NCI-H2029 (cell line): ENCODE data around the gene EED.
"Not testable (repeated sequence)": the region's sequence is repeated elsewhere in the genome, so short reads cannot be mapped to it uniquely, and the experiment has no call there.

Source experiments
- DNase-seq: peaks from one replicate; lab custom pipeline; 2025; lab: John Stamatoyannopoulos, UW

The EED gene

GRCh38 chr11:86219311-86220193 is 25.0 kb upstream of the EED start:
- DNase-seq, result no peak

GRCh38 chr11:86220653-86221052 is 23.9 kb upstream of the EED start:
- DNase-seq, result no peak

- no peak for DNase-seq
Measured at GRCh38 chr11:86222081-86222480, 22.5 kb upstream of the EED start.

GRCh38 chr11:86224575-86224974 is 20.0 kb upstream of the EED start:
- DNase-seq, result not testable (repeated sequence)

- not testable (repeated sequence) for DNase-seq
Measured at GRCh38 chr11:86225344-86225743, 19.2 kb upstream of the EED start.

- DNase-seq, result no peak
Measured at GRCh38 chr11:86228269-86229038, 16.1 kb upstream of the EED start.

GRCh38 chr11:86229039-86229330 is 15.6 kb upstream of the EED start:
- not testable (repeated sequence) for DNase-seq

- no peak for DNase-seq
Measured at GRCh38 chr11:86230179-86230804, 14.3 kb upstream of the EED start.

- DNase-seq, result no peak
Measured at GRCh38 chr11:86230921-86231434, 13.6 kb upstream of the EED start.

GRCh38 chr11:86232556-86232955 is 12.0 kb upstream of the EED start:
- DNase-seq, result no peak

GRCh38 chr11:86234831-86235461 is 9.6 kb upstream of the EED start:
- DNase-seq, result no peak

- no peak for DNase-seq
Measured at GRCh38 chr11:86237267-86237804, 7.2 kb upstream of the EED start.

GRCh38 chr11:86240164-86240563 is 4.4 kb upstream of the EED start:
- no peak for DNase-seq

- no peak for DNase-seq
Measured at GRCh38 chr11:86241956-86242535, 2.5 kb upstream of the EED start.

- no peak for DNase-seq
Measured at GRCh38 chr11:86243396-86243795, 1.2 kb upstream of the EED start.

- DNase-seq, result peak; percentile 93
Measured at GRCh38 chr11:86244063-86244521, 461 bp upstream of the EED start.

- no peak for DNase-seq
Measured at GRCh38 chr11:86245369-86246292, 1.1 kb downstream of the EED start.

GRCh38 chr11:86246293-86246675 is 1.7 kb downstream of the EED start:
- no peak for DNase-seq

GRCh38 chr11:86247608-86248007 is 3.1 kb downstream of the EED start:
- DNase-seq, result no peak

- no peak for DNase-seq
Measured at GRCh38 chr11:86248609-86249008, 4.1 kb downstream of the EED start.
